Measurements from ENCODE around the gene HECW1. TPM values are rescaled to one million over a fixed set of nuclear protein-coding genes. Genes with fewer than 3 reads are reported as not detected.

Gene HECW1
- total RNA-seq, 1 donor from 2014 or later: 2.6 TPM

DNA sequence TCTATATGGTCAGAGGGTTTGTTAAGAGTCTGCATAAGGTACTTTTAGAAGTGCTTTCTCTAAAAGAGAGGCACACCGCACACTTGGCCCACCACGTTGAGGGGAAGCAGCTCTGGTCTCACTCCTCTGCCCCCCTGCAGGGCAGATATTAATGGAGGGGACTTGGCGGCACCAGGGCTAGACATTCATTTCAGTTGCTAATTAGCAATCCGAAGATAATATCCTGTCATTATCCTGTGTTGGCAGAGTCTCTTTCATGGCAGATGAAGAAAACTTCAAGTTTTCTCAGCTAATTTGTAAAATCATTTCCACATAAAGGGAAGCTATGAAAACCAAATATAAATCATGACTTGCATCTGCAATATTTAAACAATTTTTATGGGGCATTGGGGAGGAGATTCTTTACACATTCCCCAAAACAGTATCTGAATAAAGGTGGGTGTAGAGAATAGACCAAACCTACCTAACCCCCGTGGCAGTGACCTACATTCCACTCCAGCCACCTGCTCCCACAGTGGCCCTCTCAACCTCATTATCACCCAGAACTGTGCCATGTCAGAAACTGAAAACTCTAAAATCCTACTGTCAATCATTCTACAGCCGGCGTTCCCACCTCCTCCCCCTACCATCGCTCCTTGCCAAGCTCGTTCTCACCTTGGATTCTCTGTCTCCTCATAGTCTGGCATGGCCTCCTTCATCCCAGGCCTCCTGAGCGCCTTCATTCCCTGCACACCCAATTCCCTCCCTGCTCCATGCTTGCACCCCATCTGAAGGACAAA is 416.3 kb downstream of the HECW1 start:
- DNase-seq (ENCODE audit: low spot score): peak; percentile 64

GRCh38 chr7:43530553-43531410 is 418.3 kb downstream of the HECW1 start:
- DNase-seq (ENCODE audit: low spot score): no peak

DNA sequence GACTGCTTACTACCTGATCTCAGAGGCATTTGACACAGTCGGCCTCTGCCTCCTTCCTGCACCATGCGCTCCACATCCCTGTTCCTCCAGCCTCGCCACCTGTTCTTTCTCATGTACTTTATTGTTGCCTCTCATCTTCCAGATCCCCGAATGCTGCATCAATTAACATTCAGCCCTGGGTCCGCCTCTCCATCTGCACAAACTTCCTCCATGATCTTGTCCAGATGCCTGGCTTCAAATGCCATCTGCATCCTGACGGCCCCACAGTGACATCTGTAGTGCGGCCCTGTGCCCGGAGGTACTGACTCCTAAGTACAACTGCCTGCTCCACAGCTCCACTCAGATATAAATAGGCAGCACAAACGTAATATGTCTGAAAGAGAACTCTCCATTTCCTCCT is 419.3 kb downstream of the HECW1 start:
- no peak for DNase-seq (ENCODE audit: low spot score)

DNA sequence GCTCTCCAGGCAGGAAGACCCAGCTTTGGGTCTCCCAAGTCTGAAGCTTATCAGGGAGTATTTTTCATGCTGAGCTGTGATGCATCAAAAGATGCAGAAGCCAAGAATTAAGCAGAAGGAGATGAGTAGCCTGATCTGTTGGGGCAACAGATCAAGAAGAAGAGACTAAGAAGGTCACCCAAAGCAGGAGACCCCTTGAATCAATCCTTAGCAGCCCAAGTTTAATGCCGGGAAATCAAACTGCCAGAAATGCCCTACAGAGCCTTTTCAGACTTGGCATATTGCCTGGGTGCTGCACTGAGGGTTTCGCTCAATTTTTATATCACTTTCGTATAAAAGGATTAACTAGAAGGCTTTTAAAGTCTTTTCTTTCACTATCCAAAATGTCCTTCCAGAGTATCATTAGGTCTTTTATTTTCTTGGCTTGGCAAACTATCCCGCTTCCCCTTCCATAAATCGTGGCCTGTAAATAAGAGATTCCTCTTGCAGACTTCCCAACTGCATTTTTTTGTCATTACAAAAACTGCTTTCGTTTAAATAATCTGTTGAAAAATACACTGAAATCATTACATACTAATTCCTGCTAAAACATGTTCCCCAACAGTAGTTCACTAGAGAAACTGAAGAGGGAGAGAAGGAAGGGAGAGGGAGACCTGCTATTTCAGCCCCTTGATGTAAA is 421.5 kb downstream of the HECW1 start:
- no peak for DNase-seq (ENCODE audit: low spot score)

- DNase-seq (ENCODE audit: low spot score): no peak
These were observed 422.6 kb downstream of the HECW1 start for GRCh38 chr7:43535031-43535451.

DNA sequence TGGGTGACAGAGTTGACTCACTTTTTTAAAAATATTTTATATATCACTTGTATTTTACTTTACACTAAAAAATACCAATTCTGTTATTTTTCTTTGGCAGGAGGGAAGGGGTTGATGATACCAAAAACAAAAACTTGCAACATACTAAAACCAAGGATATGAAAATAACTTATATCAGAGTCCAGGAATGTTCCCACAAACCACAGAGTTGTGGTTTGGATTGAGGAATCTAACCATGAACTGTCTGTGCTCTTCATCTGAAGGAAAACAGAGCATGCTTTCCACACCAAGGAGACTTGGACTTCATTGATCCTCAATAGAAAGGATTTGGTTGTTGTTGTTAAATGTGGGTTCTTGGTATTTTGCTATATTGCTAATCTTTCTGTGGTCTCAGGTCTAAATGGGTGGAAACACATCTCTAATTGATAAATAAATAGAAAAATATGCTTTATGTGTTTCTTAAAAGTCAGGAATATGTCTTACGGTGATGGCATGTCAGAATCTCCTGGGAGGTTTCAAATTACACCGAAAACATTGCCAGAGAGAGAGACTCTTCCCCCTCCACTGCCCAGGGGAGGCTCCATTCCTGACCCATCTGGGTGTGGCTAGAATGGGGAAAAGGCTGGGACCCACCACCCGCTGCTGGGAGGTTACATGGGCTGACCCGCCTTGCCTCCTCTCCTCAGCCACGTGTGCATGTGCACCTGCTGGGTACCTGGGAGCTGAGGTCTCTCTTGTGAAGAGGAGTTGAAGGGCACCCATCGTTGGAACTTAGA is 423.6 kb downstream of the HECW1 start:
- DNase-seq (ENCODE audit: low spot score): no peak

DNA sequence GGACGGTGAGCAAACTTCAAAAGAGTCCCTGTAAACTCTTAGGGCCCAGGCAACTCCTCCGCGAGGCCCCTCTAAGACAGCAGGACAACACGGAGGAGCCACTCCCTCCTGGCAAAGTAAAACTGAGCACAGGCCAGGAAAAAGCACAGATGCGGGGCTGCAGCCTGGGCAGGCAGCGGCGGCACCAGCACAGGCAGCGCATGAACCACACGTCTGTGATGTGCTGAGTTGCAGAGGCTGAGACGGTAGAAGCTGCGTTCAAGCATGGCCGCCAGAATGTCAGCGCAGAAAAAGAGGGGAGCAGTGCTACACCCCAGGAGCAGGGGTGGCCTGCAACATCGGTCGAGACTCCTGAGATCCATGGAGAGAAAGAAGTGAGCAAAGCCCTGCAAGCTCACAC is 424.3 kb downstream of the HECW1 start:
- no peak for DNase-seq (ENCODE audit: low spot score)

DNA sequence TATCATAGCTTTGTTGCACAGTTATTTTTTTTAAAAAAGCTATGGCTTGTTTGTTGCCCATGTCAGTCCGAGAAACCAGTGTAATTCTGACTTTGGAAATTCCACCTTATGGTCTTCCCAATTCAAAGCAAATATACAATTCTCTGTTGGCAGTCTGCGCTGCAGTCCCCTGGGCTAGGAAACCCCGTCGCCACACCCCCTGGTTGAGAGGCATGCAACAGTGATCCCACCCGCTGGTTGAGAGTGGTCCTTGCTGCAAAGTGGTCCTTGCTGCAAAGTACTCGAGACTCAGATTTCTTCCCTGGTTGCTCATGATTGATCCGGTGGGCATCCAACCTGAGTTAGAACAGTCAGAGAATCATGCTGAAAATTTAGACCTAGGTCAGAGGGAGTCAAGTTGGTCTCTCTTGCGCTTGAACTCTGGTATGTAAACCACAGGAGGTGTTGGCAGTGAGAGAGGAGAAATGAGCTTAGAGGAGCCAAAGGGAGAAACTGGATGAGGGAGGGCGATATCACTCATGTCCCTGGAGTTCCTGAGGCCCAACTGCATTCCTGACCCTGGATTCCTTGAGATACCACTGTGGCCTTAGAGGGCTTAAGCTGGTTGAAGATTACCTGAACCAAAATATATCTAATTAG is 425.4 kb downstream of the HECW1 start:
- no peak for DNase-seq (ENCODE audit: low spot score)

- no peak for DNase-seq (ENCODE audit: low spot score)
These were observed 425.9 kb downstream of the HECW1 start for GRCh38 chr7:43538404-43538771.

DNA sequence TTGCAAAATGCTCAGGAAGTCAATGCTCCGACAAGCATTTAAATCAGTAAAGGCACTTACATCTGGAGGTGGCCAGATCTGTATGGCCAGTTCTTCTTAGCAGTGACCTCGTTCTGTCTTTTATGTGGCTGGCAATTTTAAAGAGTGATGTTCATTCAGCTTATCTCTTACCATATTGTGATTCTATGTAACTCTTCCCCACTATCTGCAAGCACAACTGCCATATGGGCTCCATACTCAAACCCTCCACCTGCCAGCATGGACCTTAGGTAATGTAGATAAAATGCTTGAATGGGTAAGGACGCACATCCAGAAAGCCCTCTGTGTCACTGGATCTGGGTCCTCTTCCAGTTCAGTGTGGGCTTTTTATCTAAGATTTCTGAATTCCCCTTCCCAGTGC is 428.0 kb downstream of the HECW1 start:
- no peak for DNase-seq (ENCODE audit: low spot score)

DNA sequence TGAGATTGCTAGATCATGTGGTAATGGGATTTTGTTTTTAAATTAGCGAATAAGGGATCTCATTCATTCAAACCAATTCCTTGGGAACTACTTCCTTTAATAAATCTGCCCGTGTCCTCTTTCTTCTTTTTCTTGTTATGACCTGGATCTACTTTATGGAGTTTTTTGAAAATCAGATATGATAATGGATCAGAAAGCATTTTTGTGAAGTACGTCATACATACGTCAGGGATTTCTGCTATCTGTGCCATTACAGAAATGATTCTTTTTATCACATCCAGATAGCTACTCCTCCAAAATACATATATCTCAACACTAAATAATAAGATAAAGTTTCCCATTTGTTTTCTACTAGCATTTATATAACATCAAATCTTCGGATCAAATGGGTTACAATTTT is 430.3 kb downstream of the HECW1 start:
- no peak for DNase-seq (ENCODE audit: low spot score)

GRCh38 chr7:43546231-43546630 is 433.8 kb downstream of the HECW1 start:
- no peak for DNase-seq (ENCODE audit: low spot score)

DNA sequence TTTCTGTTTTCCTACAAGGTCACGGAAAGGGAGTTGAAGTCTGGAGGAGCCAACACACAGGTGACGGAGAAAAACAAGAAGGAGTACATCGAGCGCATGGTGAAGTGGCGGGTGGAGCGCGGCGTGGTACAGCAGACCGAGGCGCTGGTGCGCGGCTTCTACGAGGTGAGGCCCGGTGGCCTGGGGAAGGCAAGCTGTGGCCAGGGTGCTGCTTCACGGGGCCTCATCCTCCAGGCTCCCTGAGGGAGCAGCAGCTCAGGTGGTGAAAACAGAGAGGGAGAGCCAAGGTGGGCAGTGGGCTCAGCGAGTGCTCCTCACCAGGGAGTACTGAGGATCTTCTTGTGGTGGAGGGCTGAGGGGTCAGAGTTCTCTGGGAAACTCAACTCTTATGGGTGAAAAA is 438.0 kb downstream of the HECW1 start:
- DNase-seq (ENCODE audit: low spot score): no peak

DNA sequence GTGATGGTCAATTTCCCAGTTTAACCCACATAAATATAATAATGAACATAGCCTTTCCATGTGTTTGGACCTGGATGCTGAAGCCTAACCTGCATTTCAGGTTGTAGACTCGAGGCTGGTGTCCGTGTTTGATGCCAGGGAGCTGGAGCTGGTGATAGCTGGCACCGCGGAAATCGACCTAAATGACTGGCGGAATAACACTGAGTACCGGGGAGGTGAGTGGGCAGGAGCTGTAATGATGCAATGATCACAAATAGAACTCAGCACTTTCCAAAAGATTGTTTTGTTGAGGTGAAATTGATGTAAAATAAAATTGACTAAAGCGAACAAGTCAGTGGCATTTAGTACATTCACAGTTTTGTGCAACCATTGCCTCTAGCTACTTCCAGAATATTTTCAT is 439.7 kb downstream of the HECW1 start:
- no peak for DNase-seq (ENCODE audit: low spot score)

GRCh38 chr7:43553999-43554398 is 441.6 kb downstream of the HECW1 start:
- DNase-seq (ENCODE audit: low spot score): no peak

- DNase-seq (ENCODE audit: low spot score): no peak
These were observed 442.0 kb downstream of the HECW1 start for GRCh38 chr7:43554423-43554822.

DNA sequence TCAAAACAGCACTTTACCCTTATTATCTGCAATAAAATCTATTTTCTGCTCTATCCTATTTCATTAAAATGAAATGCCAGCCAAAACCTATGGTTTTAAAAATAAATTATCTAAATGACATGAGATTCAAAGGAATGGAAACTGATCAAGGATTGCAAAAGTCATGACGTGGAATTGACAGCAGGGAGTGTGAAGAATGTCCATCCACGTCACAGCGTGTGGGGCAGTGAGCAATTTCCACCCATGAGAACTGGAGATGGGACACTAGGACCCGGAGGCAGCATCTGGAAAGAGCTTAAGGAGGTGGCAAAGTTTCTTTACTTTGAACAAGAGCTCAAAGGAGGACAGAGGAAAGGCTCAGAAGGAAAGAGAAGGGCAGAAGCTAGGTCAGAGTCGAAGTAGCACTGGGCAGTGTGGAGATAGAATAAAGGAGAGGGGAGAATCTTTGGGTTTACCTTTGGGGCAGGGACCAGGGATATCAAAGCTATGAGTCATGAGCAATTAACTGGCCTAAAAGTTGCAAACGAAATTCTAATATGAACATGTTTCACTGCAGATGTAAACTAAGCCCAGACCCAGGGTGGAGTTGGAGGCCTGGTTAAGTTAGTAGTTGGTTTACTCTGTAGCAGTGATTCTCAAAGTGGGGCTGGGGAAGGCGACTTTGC is 445.5 kb downstream of the HECW1 start:
- no peak for DNase-seq (ENCODE audit: low spot score)

DNA sequence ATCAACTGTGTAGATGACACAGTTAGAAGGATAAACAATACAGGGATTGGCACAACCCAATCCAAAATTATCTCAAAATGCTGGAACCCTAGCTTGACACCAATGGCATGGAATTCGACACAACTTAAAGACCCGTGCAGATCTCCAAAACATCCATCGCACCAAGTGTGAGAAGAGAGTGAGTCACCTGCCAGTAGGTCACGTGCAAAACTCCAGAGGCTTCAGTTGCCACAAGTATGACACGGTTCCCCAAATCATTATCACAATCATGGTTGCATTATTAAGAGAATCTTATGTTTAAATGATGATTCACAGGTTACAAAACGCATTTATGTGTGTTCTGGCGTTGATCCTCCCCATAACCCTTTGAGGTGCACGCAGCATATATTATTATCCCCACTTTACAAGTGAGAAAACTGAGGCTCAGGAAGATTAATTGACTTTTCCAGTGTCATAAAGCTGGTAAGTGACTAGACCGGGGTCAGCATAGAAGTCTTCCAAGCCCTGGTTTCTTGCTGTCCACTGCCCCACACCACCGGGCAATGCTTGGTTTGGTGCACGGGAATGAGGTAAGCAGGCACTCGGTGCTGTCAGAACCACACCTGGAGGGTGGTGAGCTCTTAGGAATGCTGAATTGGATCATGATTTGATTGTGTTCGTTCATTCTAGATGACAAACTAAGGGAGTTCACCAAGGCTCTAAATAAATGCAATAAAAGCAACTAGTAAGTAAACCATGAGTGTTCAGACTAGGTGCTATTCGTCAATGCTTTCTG is 446.9 kb downstream of the HECW1 start:
- no peak for DNase-seq (ENCODE audit: low spot score)

DNA sequence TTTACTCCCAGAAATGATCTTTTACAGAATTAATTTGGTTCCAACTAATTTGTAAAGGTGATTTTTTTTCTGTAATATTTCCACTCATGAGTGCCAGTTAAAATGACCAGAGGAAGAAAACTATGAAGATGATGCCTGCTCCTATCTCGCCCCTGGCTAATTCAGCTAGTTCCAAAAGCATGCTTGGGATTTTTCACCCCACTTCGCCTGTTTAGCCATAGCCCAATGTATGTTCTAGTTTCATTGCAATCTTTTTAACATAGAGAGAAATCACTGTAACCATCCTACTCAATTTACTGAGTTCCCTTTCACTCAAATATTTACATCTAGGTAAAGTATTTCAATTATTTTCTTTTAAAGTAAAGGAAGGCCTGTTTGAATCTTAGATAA is 447.5 kb downstream of the HECW1 start:
- DNase-seq (ENCODE audit: low spot score): no peak
